Activated CD4-positive, CD25-positive, alpha-beta regulatory T cell (primary cell): ENCODE results near the gene ADAMTS6.
"Not testable (repeated sequence)": the region's sequence is repeated elsewhere in the genome, so short reads cannot be mapped to it uniquely, and the experiment has no call there.

Source experiments
- DNase-seq, 4 experiments: peaks; one replicate each; lab custom pipeline; 2025; lab: John Stamatoyannopoulos, UW

Gene ADAMTS6

DNA sequence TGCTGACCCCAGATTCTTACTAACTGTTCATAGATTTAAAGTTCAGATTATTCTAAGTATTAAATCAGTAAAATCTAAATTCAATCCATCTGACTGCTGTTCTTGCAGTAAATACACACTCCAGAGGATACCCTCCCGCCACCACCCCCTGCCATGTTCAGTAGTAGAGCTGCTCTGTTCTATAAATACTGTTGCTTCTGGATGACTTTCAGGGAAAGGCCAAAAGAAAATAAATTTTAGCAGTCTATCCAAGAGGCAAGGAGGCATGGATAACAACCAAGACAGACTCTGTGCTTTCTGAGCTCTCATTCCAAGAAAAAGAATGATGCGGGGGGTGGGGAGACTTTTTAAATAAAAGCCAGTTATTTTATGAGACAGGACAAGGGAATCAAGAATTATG lies 115.1 kb downstream of the ADAMTS6 start:
- no peak for DNase-seq

DNA sequence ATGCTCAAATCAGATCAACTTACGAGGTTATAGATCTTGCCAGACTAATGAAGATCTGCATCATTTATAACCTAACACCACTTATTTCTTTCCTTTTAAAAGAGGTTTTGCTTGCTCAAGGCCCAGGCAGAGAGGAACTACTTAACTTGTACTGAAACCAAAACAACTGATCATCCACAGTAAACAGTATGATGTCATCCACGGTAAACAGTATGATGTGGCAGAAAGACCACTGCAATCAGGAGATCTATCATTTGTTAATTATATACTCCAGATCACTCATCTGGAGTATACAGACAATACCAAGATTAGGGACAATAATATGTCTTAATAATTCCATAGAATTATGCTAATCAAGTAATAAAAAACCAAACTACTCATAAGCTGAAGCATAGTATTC lies 116.8 kb downstream of the ADAMTS6 start:
- DNase-seq: no peak

GRCh38 chr5:65363499-65363898 lies 118.2 kb downstream of the ADAMTS6 start:
- DNase-seq: no peak

DNA sequence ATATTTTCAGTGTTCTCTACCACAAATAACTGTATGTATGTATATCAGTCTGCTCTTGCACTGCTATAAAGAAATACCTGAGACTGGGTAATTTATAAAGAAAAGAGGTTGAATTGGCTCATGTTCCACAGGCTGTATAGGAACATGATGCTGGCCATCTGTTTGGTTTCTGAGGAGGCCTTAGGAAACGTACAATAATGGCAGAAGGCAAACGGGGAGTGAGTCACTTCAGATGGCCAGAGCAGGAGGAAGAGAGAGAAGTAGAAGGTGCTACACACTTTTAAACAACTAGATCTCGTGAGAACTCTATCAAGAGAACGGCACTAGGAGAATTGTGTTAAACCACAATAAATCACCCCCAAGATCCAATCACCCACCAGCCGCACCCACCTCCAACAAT lies 121.7 kb downstream of the ADAMTS6 start:
- DNase-seq: no peak

DNA sequence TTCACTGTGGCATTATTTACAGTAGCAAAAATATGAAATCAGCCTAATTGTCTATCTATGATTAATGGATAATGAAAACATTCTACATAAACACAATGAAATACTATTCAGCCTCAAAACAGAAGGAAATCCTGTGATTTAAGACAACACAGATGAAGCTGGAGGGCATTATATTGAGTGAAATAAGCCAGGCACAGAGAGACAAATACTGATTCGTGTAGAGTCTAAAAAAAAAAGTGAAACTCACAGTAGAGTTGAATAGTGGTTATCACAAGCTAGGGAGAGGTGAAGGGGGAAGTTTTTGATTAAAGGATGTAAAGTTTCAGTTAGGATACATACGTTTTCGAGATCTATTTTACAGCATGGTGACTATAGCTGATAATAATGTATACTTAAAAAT lies 122.2 kb downstream of the ADAMTS6 start:
- no peak for DNase-seq

DNA sequence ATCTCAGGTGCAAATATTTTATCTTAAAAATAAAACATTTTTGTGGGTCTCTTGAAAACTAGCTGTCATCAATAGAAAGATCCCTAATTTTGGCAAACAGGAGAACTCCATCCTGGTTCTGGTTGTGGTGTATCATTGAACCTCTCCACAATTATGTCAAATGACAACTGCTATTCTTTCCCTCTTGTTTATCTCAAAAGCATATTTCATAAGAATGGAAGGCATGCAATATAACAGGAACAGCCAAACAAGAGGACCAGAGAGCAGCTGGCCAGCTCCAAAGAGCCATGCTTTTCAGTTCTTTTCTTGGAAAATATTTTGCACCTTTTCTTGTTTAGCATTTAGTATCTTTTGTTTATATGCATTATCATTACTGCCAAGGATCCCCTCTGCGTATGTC lies 125.4 kb downstream of the ADAMTS6 start:
- DNase-seq: no peak

DNA sequence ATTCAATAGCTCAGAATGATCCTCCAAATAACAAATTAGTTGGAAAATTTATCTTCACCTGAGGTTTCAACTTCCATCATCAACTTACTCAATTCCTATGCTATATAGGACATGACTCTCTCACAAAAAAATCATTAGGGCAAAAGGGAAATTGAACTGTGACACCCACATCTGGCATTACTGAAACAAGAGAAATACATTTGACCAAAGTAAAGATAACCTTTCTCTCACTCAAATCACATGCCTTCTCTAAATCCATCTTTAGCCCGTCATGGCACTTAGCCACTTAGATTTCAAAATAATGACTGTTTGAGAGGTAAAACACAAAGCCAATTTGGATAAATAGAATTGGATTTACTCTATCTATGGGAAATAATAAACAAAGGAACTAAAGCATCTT lies 126.4 kb downstream of the ADAMTS6 start:
- DNase-seq: no peak

DNA sequence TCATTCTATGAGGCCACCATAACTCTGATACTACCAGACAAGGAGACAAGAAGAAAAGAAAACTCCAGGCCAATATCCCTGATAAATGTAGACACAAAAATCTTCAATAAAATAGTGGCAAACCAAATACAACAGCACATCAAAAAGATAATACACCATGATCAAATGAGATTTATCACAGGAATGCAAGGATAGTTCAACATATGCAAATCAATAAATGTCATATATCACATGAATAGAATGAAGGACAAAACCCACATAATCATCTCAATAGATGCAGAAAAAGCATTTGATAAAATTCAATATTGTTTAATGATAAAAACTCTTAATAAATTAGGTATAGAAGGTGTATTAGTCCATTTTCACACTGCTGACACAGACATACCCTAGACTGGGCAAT lies 139.9 kb downstream of the ADAMTS6 start:
- no peak for DNase-seq

DNA sequence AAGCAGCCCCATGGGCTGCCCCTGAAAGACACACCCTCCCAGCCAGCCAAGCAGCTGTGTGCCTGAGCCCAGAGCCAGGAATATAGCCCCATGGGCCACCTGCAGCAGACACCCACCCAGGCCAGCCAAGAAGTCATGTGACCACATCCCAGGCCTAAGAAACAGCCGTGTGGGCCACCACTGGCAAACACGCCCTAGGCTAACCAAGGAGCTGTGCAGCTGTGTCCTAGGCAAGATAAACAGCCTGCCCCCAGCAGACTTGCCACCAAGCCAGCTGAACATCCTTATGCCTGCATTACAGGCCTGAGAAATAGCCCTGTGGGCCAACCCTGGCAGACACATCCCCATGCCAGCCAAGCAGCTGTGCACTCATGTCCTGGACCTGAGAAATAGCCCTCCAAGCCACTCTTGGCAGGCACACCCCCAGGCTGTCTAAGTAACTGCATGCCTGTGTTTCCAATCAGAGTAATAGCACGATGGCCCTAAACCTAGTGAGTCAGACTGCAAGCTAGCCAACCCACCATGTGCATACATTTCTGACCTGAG lies 143.0 kb downstream of the ADAMTS6 start:
- DNase-seq: no peak

DNA sequence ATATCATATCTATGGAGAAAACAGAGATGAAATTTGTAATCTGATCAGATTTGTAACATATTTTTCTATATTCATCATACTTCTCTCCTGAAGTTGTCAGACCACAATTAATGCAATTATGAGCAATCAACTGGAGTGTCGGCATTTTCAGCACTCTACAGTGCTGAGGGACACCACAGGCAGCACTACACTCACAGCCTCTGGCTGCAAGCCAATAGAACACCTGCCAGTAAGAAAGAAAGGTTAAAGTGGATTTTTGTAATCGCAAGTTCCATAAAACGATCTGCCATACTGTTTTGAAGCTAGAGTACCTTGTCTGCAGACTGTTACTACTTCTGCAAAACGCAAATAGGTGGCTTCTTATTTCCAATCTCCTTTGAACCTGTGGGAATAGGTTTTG lies 147.6 kb downstream of the ADAMTS6 start:
- no peak for DNase-seq

DNA sequence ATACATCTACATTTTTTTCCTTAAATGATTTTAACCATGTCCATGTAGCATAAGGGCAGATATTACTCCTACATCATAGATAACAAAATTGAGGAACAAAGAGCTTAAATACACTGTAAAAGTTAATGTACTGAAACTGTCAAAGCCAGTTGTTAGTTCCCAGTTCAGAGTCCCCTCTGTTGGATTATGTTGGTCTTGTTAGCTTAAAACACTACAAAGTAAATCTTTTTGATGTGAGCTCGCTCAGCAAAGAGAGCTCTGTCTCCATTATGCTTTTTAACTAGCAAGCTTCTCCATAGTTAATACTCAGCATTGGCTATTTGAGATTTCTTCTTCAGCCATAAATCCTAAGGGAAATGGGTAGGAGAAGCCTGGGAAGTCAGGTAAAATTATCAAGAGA lies 149.1 kb downstream of the ADAMTS6 start:
- no peak for DNase-seq

DNA sequence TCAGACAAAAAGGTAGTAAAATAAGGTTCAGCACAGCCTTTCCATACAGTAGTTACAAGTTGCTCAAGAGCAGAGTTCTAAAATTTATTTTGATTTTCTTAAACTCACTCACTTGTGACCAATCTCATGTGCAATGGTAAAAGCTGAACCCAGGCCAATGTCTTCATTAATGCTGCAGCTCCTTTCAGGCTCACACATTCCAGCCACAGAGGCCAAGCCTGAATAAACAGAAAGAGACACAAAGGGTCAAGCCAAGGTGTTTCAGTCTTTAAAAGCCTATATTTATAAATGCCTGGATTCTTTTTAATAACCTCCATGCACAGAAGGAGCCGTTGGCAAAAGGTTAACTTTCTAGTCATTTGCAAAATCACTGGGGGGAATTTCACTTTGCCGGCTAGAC lies 152.5 kb downstream of the ADAMTS6 start:
- no peak for DNase-seq

DNA sequence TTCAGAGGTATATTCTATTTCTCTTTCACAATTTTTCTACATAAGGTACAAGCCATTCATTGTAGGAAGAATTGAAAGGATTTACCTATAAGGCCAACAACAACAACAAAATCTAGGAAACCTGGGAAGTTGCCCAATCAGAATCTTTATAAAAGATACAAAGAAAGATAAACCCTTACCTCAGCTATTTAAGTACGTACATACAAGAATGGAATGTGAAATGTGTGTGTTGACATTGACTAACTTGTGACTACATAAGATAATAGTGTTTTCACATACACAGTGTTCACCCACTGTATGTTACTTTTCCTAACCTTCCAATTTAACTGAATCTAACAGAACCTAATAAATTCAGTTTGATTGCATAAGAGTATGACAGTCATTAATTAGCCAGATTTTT lies 154.1 kb downstream of the ADAMTS6 start:
- DNase-seq: no peak

GRCh38 chr5:65326922-65327321 lies 154.8 kb downstream of the ADAMTS6 start:
- no peak for DNase-seq

- DNase-seq: no peak
Observed at GRCh38 chr5:65324226-65324625, 157.5 kb downstream of the ADAMTS6 start.

DNA sequence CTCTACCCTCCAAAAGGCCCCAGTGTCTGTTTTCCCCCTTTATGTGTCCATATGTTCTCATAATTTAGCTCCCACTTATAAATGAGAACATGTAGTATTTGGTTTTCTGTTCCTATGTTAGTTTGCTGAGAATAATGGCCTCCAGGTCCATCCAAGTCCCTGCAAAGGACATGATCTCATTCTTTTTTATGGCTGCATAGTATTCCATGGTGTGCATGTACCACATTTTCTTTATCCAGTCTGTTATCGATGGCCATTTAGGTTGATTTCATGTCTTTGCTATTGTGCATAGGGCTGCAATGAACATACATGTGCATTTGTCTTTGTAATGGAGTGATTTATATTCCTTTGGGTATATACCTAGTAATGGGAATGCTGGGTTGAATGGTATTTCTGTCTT lies 161.0 kb downstream of the ADAMTS6 start:
- not testable (repeated sequence) for DNase-seq

DNA sequence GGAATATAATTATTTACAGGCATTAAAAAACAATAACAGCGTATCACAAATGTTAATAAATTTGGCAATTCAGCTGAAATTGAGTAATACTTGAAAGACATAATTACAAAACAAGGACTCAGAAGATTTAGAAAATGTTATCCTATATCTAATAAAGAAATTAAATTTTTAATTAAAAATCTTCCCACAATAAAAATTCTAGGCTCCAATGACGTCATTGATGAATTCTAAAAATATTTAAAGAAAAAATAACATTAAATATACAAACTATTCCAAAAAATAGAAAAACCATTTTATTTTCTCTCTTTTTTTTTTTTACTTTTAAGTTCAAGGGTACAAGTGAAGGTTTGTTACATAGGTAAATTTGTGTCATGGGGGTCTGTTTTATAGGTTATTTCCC lies 161.5 kb downstream of the ADAMTS6 start:
- no peak for DNase-seq

GRCh38 chr5:65307931-65308330 lies 173.8 kb downstream of the ADAMTS6 start:
- DNase-seq: no peak

GRCh38 chr5:65307088-65307487 lies 174.6 kb downstream of the ADAMTS6 start:
- no peak for DNase-seq

GRCh38 chr5:65305913-65306312 lies 175.8 kb downstream of the ADAMTS6 start:
- DNase-seq: no peak

DNA sequence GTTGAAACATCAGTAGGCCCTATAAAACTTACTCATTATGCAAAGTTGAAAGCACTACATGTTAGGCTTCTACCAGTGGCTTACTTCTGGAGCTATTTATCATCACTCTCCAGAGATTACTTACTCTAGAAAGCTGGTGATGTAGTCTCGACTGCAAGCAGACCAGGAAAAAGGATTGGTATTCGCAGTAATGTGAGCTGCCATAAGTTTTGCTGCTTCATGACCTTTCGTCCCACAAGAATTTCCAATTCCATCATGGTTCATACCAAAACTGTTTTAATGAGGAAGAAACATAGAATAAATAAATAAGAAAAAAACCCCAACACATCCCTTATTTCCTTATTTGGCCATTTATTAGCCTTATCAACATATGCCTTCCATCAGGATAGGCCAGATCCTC lies 181.9 kb downstream of the ADAMTS6 start:
- DNase-seq: no peak

GRCh38 chr5:65296067-65296466 lies 185.7 kb downstream of the ADAMTS6 start:
- DNase-seq: no peak

GRCh38 chr5:65292196-65292595 lies 189.5 kb downstream of the ADAMTS6 start:
- no peak for DNase-seq

- DNase-seq: no peak
Observed at GRCh38 chr5:65290677-65291076, 191.0 kb downstream of the ADAMTS6 start.

DNA sequence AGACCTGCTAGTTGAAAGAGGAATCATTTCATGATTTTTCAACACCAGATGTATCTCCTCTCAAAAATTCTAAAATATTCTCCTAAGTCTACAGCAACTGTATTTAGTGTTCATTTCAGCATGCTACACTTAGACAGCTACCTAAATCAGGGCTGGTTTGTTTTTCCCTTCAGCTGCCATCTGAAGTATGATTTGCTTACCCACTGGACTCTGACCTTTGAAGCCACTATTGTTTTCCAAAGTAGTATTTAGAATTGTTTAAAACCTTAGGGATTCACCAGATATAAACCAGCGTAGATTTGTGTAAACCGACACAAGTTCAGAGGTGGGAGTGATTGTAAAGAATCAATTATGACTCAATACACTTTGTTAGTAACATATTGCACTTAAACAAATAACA lies 193.1 kb downstream of the ADAMTS6 start:
- no peak for DNase-seq
